ENCODE data around the gene MCM3AP.
A peak's percentile ranks its signal among the peaks of the same experiment; 100 is the strongest.
"Not testable (repeated sequence)": the region's sequence is repeated elsewhere in the genome, so short reads cannot be mapped to it uniquely, and the experiment has no call there.

MCM3AP gene

DNA sequence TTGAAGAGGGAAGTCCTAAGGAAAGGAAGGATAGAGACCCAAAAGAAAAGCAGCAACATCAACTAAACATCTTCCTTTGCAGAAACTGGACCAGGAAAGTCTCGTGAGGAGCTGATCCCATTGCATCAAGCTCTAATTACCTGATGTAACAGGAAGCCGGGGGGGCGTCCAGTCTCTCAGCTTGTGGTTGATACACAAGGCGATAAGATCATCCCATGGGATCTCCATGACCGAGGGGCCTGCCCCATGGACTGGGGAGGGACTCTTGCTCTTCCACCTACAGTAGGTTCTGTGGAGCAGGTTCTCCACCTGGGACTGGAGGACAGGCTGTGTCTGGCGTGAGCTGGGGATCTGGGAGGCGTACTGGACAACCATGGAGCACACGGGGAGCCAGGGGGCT, 42.1 kb downstream of the MCM3AP start:
- DNase-seq (no peak), ATAC-seq (no peak)

DNA sequence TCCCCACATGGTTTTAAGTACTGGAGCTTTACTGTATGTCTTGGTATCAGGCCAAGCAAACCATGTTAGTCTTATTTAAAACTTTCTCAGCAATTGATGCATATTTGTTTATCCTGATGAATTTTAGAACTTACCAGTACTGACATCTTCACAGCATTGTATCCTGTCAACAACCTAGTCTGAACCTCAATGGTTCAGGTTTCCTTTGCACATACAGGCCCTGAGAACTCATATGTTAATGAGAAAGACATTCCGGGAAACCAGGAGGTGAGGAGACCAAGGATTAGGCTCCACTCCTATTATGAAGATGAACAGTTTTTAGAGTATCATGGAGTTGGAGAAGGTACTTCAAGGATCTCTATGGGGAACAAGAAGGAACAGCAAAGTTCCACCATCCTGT, 43.8 kb downstream of the MCM3AP start:
- DNase-seq, ATAC-seq: not testable (repeated sequence)

DNA sequence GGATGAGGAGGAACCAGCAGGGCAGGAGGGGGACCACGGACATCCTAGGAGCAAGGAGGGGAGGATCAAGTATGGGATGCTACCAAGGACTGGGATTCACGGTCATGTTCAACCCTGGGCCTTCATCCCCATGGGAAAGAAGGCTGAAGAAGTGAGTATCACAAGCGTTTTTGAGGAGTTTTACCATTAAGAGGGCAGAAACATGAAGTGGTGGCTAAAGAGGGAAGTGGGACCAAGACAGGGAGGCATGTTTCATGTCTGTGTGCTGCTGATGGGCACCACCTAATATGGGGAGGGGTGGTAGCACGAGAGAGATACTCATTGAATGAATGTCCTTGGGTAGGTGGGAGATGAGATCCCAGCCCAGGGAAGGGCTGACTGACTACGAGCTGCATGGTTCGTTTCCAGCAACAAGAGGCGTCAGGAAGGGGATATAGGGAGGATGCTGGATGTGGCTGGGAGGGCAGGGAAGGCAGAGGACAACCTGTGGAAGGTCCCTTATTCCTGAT, 45.5 kb downstream of the MCM3AP start:
- DNase-seq (no peak), ATAC-seq (no peak)

DNA sequence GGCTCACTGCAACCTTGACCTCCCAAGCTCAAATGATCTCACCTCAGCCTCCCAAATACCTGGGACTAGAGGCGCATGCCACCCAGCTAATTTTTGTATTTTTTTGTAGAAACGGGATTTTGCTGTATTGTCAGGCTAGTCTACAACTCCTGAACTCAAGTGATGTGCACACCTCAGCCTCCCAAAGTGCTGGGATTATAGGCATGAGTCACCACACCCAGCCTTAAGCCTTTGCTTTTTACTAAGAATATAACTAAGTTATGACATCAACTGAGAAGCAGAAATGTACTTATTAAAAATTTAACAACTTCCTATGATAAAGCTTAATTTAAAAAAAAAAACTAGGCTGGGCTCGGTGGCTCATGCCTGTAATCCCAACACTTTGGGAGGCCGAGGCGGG, 47.9 kb downstream of the MCM3AP start:
- ATAC-seq, result no peak
- DNase-seq, result no peak

DNA sequence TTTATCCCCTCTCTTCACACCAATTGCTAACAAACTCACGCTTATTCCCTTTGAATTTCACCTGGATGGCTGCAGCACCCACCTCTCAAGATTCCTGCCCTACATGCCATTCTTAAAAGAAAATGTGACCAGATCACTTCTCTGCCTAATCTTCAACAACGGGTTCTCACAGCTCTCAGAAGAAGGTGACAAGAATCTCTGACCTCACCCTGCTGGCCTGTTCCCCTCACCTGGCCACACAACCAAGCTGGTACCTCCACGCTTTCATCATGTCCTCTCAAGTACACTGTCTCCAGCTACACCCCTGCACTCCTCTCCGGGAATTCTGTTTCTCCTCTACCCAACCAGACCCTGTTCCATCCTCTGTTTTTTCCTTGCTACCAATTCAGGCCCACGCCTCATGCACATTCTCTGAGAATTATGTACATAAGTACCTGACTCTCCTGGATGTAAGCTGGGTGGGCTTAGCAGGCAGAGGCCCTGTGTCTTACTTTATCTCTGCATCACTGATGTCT, 50.9 kb downstream of the MCM3AP start:
- ATAC-seq (no peak), DNase-seq (no peak)

DNA sequence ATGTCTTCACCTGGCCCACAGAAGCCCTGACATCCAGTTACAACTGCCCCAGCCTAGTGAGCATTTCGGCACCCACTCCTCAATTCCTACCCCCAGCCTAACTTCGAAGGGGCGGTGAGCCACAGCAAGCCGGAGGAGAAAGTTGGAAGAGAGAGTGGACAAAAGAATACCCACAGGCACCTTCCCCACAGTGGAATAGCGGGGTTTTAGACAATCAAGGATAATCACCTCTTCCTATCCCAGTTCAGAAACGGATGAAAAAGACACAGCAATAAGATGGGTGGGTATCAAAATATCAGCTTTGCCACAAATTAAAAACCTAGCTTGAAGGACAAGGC, 55.5 kb downstream of the MCM3AP start:
- no peak for DNase-seq
- ATAC-seq, result no peak

DNA sequence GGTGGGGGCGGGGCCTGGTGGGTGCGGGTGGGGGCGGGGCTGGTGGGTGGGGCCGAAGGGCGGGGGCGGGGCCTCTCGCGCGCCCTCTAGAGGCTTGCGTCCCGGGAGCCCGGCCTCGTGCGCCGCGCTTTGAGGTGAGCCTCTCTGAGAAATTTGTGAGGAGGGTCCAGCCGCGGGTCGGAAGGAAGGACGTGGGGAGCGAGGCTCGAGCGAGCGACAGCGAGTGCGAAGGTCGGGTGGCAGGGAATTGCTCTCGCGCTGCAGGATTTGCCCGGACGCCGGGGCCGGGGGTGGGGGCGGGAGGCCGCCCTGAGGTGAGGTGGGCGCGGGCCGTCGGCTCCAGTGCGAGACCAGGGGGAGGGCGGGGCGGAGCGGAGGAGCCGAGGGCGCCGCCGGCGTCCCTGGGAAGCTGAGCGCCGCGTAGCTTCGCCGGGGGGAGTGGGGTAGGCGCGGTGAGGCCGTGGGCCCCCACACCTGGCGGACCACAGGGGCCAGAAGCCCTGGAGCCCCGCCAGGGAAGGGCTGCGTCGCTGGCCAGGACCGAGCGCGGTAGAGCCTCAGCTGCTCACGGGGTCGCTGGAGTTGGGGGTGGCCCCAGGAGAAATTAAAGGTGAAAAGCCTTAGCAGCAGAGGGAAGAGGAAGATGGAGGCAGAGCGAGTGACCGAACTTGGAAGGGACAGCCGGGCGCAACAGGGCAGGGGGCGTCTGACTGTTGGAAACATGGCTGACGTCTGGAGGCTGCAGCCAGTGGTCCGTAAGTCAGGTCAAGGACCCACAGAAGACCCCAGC, 56.1 kb downstream of the MCM3AP start:
- ATAC-seq (peak; percentile 28), DNase-seq (no peak)

DNA sequence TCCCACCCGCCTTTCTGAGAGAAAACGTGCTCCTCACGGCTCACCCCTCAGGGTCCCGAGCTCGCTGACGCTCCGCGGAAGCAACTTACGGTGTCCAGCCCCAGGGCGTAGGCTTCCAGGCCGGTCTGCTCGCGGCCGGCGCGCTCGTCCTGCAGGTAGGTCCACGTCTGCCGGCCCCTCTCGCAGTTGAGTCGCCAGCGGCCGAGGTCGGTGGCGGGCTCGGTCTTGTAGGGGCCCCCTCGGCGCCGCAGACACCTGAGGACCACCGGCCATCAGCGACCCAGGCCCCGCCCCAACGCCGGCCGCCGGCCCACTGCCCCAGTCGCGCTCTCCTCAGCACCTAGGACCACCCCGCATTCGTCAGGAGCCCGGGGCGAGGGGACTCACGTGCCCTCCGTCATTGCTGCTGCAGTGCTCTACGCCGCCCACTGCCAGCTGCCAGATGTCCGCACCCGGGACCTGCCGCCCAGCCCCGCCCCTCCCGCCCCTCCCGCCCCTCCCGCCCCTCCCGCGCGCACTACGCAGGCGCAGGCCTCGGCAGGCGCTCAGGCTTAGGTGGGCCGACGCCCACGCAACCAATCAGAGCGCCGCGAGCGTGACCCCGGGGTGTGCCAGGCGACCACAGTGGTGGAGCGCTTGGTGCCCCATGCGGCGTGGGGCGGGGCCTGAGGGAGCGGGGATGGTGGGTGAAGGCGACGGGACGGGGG, 56.9 kb downstream of the MCM3AP start, which contains the start of gene LSS:
Gene LSS, minus strand, starts transcription at position 430 of the 707 bp plus-strand sequence. Its CDS starts 29 bp downstream, at position 401.
- DNase-seq, result peak; percentile 98
- peak; percentile 97 for ATAC-seq

DNA sequence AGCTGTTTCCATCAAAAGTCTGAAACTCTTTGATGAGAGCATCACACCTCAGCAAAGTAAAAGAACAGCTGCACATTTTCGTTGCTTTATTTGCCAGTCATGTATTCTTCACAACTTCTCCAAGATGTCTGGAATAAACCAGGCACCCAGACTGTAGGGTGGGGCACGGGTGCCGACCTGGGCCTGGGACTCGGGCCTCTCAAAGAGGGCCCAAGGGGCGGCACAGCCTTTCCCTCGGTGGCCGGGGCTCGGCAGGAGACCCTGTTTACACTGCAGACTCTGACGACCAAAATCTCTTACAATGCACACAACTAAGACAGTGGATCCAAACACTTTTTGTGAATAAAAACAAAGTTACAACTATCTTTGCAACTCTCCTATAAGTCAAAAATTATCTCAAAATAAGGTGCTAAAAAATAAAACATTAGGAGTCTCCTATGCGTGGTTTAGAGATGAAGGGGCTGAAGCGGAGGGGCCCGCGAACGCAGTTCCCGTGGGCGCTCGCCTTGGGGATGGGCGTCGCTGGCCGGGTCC, 57.5 kb downstream of the MCM3AP start:
- no peak for ATAC-seq
- no peak for DNase-seq

DNA sequence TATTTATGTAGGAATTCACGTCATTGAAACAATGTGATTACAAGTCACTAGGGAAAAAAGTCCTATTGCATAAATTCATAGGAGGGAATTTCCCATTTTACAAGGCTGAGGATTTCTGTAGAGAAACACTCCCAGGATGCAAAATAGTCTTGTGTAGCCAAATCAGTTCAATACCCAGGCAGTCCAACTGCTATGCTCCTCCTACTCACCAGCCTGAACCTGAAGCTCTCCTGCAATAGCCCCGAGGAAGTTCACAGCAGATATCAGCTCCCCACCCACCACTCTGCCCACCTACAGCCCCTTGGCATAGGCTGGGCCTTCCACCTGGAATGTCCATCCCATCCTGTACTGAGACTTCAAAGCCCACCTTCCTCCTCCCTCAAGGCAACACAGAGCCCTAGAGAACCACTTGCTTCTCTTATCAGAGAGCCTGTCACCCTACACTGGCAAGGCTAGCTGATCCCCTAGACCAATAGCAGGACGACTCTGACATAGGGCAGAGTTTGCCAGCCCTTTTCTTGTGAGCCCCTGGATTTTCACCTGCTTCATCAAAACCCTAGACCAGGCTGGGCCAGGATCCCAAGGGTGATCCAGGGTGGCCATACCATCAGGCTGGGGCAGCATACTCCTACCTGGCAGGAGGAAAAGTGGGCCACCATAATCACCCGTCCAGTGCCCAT, 58.4 kb downstream of the MCM3AP start:
- ATAC-seq, result no peak
- DNase-seq, result no peak

DNA sequence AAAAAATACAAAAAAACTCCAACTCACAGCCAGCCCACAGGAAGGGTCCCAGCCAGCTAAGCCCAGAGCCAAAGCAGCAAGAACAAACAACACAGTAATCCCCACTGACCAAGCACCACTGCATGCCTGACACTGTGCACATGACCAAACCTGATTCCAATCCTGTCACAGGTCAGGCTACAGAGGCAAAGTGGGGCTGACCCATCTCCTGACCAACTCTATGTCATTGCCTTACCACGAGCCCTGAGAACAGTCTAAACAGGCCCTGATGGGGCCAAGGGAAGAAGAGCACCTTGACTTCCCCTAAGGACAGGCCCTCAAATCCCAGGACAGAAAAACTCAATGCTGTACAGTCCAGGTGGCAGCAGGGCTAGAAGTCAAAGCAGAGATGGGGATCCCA, 59.3 kb downstream of the MCM3AP start:
- ATAC-seq, result no peak
- DNase-seq, result no peak

DNA sequence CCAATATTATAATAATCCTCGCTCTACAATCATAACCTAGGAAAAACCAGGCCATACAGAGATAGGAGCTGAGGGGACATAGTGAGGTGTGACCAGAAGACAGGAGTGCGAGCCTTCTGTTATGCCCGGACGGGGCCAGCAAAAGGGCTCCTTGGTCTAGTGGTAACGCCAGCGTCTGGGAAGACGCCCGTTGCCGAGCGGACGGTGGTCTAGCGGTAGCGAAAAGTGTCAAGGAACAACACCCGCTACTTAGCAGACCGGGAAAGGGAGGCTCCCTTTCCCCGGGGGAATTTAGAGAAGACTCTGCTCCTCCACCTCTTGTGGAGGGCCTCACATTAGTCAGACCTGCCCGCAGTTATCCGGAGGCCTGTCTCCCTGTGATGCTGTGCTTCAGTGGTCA, 61.8 kb downstream of the MCM3AP start:
- not testable (repeated sequence) for DNase-seq, ATAC-seq

DNA sequence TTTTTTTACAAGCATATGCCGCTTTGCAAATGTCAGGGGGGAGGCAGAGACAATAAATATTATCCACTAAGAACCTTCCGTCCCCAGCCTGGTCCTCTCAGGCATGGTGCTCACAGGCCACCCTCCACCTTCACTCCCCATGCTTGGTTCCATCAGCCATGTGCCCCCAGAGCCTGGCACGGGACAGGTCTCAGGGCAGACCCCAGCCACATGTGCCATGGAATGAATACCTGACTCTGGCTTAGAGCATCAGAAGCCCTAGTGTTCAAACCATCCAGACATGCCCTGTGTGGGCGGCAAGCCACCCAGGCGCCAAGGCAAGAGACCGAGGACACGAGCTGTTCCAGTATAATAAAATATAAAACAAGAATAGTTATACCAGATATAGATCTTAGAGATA, 62.2 kb downstream of the MCM3AP start:
- no peak for ATAC-seq
- no peak for DNase-seq

DNA sequence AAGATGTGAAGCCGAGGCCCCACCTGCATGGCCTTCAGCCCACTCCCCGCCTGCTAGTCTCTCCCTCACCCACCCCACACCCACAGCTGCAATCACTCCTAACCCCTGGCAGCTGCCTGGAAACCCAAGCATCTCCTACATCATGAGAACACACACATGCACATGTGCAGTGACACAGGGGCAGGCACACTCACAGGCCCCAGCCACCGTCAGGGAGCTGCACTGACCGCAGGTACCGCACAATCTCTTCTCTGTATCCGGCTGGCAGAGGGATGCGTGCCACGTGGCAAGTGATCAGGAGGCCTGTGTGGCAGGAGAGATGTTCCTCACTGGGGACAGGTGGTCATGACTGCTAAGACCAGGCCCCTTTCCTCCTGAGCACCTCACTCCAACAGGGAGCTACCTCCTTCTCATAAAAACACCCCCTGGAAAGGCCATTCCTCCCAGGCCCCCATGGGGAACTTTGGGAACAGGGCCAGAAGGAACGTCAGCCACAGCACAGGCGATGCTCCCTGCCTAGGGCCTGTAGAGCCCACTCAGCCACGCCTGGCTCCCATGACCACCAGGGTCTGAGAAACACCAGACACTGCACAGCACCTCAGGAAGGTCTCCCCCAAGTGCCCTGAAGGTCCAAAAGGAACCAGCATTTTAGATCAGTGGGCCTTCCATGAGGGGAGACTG, 62.8 kb downstream of the MCM3AP start:
- DNase-seq, result no peak
- no peak for ATAC-seq

DNA sequence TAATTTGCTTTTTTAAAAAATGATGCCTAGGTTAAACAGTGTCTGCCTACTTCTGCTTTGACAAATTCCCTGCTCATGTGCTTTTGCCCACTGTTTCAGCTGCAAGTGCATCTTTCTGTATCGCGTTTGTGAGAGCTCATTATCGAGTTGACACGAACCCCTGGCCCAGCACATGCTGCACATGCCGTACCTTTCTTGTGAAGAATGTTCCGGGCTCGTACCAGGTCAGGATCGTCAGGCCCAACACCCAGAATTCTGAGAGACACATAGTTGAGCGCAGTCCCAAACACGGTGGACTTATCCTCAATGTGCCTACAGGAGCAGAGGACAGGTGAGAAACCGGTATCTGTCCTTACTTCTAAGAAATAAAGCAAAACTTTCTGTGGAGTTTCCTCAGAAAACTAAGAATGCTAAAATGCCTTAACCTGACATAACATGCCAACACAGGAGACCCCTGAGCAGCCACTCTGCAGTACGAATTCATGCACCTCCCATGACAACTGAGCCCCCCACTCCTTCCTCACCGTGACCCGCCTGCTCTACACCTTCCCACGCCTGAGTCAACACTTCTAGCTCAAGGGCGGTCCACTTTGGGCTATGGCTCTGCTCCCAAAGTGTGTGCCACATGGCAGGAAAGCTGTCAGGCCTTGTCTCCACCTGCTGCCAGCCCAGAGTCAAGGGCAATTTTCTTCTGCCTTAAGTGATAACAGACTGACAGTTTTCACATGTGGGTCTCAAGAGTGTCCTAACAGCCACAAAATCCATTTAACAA, 63.6 kb downstream of the MCM3AP start:
- DNase-seq (no peak), ATAC-seq (no peak)

DNA sequence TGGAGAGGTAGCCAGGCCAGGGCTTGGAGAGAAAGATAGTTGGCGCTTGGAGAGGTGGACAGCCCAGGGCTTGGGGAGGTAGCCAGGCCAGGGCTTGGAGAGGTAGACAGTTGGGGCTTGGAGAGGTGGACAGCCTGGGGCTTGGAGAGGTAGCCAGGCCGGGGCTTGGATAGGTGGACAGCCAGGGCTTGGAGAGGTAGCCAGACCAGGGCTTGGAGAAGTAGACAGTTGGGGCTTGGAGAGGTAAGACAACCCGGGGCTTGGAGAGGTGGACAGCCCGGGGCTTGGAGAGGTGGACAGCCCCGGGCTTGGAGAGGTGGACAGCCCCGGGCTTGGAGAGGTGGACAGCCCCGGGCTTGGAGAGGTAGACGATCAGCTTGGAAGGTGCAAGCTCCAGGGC, 64.6 kb downstream of the MCM3AP start:
- no peak for DNase-seq
- ATAC-seq, result peak; percentile 6

DNA sequence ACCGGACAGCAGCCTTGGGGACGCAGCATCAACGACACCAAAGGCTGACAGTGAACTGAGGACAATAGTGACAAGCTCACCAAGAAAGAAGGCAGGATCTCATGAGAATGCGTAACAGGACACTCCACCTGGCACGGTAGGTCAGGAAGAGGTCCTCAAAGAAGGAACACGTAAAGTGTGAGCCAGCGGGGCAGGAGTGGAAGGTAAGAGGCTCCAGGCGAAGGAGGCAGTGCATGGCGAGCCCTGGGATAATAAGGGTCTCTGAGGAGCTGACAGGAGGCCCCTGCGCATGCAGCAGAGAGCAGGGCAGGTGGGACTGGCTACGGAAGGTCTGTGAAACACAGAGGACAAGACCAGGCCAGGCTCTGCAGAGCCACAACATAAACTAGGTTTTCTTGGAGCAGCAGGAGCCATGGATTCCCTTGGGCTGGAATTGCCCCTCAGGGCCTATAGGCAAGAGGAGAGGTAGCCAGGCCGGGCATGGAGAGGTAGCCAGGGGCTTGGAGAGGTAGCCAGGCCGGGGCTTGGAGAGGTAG, 65.1 kb downstream of the MCM3AP start:
- DNase-seq (no peak), ATAC-seq (no peak)

DNA sequence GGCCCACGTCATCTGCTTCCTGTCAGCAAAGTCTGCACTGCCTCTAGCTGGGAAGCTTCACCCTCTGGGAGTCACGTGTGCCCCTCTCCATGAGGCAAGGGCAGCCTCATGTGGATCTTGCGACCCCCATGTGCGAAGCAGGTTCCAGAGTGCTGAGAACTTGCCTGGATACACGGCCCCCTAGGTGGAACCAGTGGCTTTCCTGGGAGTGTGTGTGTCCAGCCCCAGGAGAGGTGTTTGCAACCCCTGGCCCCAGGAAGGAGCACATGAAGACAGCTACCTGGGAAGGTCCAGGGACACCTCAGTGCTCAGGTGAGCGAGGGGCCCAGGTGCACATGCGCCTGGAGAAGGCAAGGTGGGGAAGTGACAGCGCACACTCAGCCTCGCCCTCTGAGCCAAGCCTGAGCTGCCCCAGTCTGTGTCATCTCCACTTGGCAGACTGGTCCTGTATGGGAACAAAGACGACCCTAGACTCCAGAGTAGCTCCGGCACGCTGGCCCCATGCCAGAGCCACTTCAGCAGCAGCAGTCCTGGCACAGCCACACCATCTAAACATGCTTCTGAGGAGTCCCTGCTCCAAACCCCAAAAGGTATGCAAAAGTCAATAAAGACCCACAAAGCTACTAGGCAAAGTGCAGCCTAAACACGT, 65.7 kb downstream of the MCM3AP start:
- DNase-seq, result no peak
- no peak for ATAC-seq

DNA sequence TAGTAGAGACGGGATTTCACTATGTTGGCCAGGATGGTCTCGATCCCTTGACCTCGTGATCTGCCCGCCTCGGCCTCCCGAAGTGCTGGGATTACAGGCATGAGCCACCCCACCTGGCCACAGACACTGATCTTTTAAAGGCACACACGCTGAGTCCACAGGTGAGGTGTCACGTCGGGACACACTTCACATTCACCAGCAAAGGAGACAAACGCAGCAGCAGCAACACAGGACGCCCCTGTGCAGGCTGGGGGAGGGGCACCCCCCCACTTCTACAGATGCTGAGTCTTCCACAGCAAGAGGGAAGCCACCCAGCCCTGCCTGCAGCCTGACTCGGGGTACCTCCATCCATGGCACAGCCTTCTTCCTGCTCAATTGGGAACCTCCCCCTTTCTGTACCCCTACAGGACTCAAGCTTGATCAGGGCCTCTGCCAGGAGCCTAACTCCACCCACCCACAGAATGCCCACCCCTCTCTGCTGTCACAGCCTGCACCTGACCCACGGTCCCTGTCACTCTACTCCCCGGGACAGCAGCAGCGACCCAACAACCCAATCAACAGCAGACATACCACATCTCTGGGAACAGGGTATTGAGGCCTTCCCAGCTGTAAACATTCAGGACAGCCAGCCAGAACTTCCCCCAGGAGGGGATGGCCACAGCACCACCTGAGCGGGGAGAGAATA, 66.4 kb downstream of the MCM3AP start:
- no peak for ATAC-seq
- no peak for DNase-seq
